Pons (tissue), 1 donor: ENCODE data around the gene C19orf12.

ENCODE experiments used
- DNase-seq: peaks from one replicate; pipeline ENCODE4 v3.0.0-alpha.2; 2016; ENCODE audit warnings: low spot score

C19orf12 gene

DNA sequence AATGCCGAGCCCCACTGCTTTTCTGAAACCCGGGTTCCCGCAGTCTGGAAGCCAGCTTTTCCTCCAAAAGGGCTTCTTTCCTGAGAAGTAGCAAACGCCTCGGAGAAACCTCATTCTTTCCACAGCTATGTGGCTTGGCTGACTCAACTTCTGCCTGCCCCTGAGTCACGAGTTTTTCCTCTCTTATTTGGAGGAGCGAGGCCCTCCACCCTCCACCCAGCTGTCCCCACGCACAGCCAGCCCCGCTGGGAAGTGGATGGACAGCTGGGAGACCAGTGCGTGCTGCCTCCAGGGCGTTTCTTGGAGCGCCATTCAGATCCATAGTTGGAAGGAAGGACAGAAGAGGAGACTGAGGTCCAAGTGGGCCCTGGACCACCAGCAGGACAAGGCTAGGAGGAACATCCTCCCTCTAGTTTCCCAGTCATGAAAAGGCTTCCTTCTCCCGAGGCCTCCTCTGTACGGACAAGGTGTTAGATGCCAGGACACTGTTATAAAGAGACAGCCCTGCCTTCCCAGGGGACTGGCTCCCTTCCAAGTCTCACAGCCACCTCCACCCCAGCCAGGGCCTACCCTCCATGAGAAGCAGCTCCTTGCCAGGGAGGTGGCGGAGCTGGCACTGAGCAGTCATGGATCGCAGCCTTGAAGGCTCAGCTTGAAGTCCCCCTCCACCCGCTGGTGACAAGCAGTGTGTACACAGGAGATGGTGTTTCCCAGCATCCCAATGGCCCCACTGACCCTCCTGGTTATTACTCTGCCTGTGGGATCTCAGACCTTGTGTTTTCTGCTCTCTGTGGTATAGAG lies 52.3 kb downstream of the C19orf12 start:
- DNase-seq, result no peak

DNA sequence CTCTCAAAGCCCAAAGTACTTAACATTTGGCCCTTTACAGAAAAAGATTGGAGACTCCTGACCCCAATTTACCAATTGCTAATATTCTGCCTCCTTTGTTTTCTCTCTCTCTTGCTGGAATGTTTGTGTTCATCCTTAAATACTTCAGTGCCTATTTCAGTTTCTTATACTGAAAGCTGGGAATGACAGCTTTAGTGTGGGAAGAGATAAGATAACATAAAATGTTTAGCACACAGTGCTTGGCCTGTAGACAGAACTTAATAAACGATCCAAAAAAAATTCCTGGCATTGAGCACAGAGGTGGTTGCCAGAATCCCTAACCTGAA lies 52.8 kb downstream of the C19orf12 start:
- no peak for DNase-seq

DNA sequence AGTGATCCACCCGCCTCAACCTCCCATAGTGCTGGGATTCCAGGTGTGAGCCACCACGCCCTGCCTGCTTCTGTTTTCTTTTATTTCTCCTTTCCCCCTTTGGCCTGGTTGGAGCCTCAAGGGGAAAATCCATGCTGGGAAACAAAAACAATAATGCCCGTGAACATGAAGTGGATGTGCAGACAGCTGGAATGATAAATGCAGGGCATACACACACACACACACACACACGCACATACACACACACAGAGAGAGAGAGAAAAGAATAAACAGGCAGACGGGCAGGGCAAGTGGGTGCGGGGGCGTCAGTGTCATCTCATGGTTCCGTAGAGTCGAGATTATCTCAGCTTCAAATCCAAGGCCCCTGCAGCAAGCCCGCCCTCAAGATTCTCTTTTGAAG lies 54.2 kb downstream of the C19orf12 start:
- DNase-seq, result no peak

DNA sequence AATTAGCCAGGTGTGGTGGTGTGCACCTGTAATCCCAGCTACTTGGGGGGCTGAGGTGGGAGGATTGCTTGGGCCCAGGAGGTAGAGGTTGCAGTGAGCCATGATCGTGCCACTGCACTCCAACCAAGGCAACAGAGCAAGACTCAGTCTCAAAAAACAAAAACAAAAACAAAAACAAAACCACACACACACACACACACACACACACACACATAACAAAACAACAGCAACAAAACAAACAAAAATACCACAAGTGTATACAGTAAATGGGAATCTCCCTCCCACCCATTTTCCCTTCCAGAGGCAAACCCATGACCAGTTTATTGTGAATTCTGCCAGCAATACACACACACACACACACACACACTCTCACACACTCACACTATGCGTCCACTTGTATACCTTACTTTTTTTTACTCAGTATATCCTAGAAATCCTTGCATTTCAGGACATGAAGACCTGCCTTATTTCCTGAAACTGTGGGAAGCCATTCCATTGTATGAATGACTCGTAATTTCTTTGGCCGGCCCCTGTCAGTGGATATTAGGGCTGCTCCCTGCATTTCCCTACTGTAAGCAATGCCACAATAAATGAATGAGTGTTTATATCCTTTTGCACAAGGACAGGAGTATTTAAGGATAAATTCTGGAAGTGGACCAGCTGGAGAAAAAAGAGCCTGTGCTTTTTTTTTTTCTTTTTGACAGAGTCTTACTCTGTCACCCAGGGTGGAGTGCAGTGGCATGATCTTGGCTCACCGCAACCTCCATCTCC lies 56.7 kb downstream of the C19orf12 start:
- DNase-seq, result no peak

DNA sequence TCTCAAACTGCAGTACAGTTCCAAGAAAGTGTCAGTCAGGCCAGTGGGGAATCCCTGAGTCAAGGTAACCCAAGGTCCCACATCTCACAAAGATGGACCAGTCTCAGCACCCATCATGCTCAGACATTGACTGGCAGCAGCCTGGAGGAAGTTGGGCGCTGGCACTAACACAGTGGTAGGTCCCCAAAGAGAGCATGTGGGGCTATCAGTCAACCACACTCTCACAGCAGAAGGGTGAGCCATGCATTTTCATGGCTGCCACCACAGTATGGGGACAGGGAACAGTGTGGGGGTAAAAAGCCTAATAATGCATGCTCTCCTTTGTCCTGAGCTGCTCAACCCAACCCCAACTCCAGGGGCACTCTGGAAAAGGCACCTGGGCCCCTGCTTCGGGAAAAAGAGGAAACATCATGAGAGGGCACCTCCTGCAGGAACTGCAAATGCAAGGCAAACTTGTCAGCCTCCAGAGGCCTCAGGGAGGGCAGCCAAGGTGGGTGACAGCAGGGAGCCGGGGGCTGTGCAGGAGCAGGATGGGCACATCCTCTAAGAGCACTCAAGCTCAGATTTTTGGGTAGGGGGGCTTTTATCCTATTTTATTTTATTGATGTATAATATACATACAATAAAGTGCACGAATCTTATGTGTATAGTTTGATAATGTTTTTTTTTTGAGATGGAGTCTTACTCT lies 59.3 kb downstream of the C19orf12 start:
- no peak for DNase-seq

DNA sequence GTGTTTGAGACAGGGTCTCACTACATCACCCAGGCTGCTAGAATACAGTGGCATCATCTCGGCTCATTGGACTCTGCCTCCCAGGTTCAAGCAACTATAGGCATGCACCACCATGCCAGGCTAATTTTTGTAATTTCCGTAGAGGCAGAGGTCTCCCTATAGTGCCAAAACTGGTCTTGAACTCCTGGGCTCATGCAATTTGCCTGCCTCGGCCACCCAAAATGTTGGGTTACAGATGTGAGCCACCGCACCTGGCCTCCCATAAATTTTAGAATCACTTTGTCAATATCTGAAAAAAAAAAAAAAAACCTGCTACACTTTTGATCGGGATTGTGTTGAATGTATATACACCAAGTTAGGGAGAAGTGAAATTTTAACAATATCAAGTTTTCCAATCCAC lies 61.7 kb downstream of the C19orf12 start:
- DNase-seq, result no peak

DNA sequence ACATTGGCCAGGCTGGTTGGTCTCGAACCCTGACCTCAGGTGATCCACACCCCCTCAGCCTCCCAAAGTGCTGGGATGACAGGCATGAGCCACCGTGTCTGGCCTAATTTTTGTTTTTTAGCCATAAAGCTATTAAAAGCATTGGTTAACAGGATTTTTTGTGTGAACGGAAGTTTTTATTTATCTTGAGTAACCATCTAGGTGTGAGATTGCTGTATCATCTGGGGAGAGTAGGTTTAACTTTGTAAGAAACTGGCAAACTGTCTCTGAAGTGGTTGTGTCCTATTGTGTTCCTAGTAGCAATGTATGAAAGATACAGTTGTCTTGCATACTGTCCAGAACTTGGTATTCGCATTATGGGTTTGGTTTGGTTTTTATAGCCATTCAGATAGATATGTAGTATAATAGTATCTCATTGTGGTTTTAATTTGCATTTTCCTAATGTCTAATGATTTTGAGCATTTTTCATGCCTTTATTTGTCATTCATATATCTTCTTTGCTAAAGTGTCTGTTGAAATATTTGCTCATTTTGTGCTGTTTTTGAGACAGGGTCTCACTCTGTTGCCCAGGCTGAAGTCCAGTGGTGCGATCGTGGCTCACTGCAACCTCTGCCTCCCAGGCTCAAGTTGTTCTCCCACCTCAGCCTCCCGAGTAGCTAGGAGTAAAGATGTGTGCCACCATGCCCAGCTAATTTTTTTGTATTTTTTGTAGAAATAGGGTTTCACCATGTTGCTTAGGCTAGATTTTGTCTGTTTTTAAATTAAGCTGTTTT lies 63.3 kb downstream of the C19orf12 start:
- no peak for DNase-seq

DNA sequence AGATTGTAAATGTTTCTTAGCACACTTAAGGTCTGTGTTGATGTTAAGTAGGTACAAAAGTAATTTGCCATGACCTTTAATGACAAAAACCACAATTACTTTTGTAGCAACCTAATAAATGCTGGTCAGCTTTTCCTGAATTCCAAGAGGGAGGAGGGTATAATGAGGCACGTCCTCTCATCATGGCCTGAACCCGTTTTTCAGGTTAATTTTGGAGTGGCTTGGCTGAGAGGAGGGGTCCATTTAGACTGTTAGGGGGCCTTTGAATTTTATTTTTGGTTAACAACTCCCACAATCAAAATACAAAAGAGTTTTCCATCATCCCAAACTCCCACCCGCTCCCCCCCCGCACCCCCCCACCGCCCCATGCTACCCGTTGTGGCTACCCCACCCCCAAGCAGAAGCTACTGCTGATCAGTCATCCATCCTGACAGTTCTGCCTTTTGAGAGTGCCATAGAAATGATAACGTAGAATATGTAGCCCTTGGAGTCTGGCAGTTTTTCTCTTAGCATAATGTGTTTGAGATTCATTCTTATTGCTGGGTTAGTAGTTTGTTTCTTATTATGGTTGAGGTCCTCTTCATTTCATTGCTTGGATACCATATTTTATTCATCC lies 64.2 kb downstream of the C19orf12 start:
- no peak for DNase-seq
